Endothelial cell of umbilical vein (primary cell): Measurements from ENCODE around the gene DERA. TPM values are rescaled to one million over a fixed set of nuclear protein-coding genes. Genes with fewer than 3 reads are reported as not detected.

Source experiments
- BruUV-seq: library from RNA; stranded (reverse); fragments of 400-500 nt; replicated peaks from 2 replicates; lab custom pipeline; 2021; lab: Mats Ljungman, UMichigan
- CTCF ChIA-PET: fragments of 300-600, 350-600 bp; sonication (Branson Sonifier 250); formaldehyde crosslinking; loops from one replicate; lab custom pipeline; 2021; ENCODE audit warnings: antibody characterized with exemption, inconsistent platforms; lab: Charles Lee
- POLR2A ChIA-PET: fragments of 300-600, 350-600 bp; sonication (Branson Sonifier 250); formaldehyde crosslinking; loops from one replicate; lab custom pipeline; 2021; ENCODE audit warnings: antibody characterized with exemption, inconsistent platforms; lab: Charles Lee
- DNase-seq: peaks from one replicate; pipeline ENCODE4 v3.0.0-alpha.2; 2011; ENCODE audit warnings: low read depth, low spot score
- FAIRE-seq: peaks from 2 replicates; lab custom pipeline; 2011; peaks lifted over from hg19 to GRCh38; lab: Jason Lieb, UNC
- H2AFZ ChIP-seq: 2 replicates; pipeline ENCODE4 v1.6.0; 2012; ENCODE audit warnings: low read depth, low read length, control low read depth, inconsistent platforms
- H3K27ac ChIP-seq: 2 replicates; pipeline ENCODE4 v1.5.1; 2011; ENCODE audit warnings: low read depth, mild to moderate bottlenecking, control low read depth, low read length, moderate library complexity; ENCODE audit not compliant: insufficient read depth
- H3K27me3 ChIP-seq, 2 experiments: 2 replicates each; pipeline versions ENCODE4 v1.6.0 to v1.6.1; 2011; ENCODE audit warnings: low read length in 2 of 2, mixed read lengths in 1 of 2; ENCODE audit not compliant: control insufficient read depth in 2 of 2, insufficient read depth in 2 of 2
- H3K36me3 ChIP-seq, 2 experiments: 2 replicates in 1 of 2; 3 replicates in 1 of 2; pipeline ENCODE4 v1.5.1; 2011; ENCODE audit warnings: low read length in 2 of 2, mild to moderate bottlenecking in 1 of 2, moderate library complexity in 1 of 2; ENCODE audit not compliant: control insufficient read depth in 2 of 2, insufficient read depth in 2 of 2; ENCODE audit errors: extremely low read depth in 1 of 2
- H3K4me1 ChIP-seq: 3 replicates; pipeline ENCODE4 v1.5.1; 2011; ENCODE audit warnings: mild to moderate bottlenecking, low read length; ENCODE audit not compliant: control insufficient read depth, insufficient read depth; ENCODE audit errors: extremely low read depth
- H3K4me2 ChIP-seq: 2 replicates; pipeline ENCODE4 v1.6.1; 2011; ENCODE audit warnings: low read length, control low read depth, mixed read lengths; ENCODE audit not compliant: insufficient read depth
- H3K4me3 ChIP-seq, 3 experiments: fragments of 200-600 bp in 1 of 3; sonication (generic), shearing (Covaris generic) in 1 of 3; replicated peaks in 1 of 3; 2 replicates each; pipeline ENCODE4 v1.5.1; 2011 to 2016; ENCODE audit warnings: control low read depth in 3 of 3, low read length in 3 of 3, mild to moderate bottlenecking in 2 of 3, inconsistent platforms in 1 of 3, low read depth in 1 of 3, moderate library complexity in 1 of 3; ENCODE audit not compliant: insufficient read depth in 1 of 3
- H3K79me2 ChIP-seq: 2 replicates; pipeline ENCODE4 v1.6.0; 2012; ENCODE audit warnings: low read length, inconsistent platforms; ENCODE audit not compliant: control insufficient read depth, insufficient read depth
- H3K9ac ChIP-seq: replicated peaks from 2 replicates; pipeline ENCODE3; 2011; ENCODE audit warnings: low read length, control low read depth; ENCODE audit not compliant: insufficient read depth; ENCODE audit errors: extremely low read depth
- H3K9me1 ChIP-seq: replicated peaks from 3 replicates; pipeline ENCODE4 v1.6.0; 2011; ENCODE audit warnings: mild to moderate bottlenecking, low read length; ENCODE audit not compliant: control insufficient read depth, insufficient read depth; ENCODE audit errors: extremely low read depth
- H3K9me3 ChIP-seq: replicated peaks from 2 replicates; pipeline ENCODE4 v1.5.1; 2012; ENCODE audit warnings: low read length, inconsistent platforms; ENCODE audit not compliant: control insufficient read depth, insufficient read depth
- H4K20me1 ChIP-seq: replicated peaks from 2 replicates; pipeline ENCODE3; 2011; ENCODE audit warnings: mild to moderate bottlenecking, low read length; ENCODE audit not compliant: control insufficient read depth, insufficient read depth; ENCODE audit errors: extremely low read depth
- CTCF ChIP-seq, 2 donors: IDR thresholded peaks; 1 replicate in 1 of 2; 2 replicates in 1 of 2; pipeline ENCODE4 v1.5.1; 2011; ENCODE audit warnings: low read length in 2 of 2, mild to moderate bottlenecking in 2 of 2, moderate library complexity in 2 of 2, control low read depth in 1 of 2, inconsistent platforms in 1 of 2, low read depth in 1 of 2; ENCODE audit not compliant: insufficient read depth in 1 of 2; ENCODE audit errors: extremely low read depth in 1 of 2
- EZH2 ChIP-seq: IDR thresholded peaks from 2 replicates; pipeline ENCODE4 v1.6.1; 2012; ENCODE audit warnings: borderline replicate concordance, low read depth, mild to moderate bottlenecking, moderate library complexity, low read length, inconsistent platforms; ENCODE audit not compliant: severe bottlenecking
- FOS ChIP-seq: IDR thresholded peaks from 2 replicates; pipeline ENCODE4 v1.6.1; 2011; ENCODE audit warnings: mild to moderate bottlenecking, low read length, moderate library complexity, borderline replicate concordance; ENCODE audit not compliant: insufficient read depth
- GATA2 ChIP-seq: IDR thresholded peaks from 2 replicates; pipeline ENCODE4 v1.7.0; 2011; ENCODE audit warnings: low read depth, mild to moderate bottlenecking, moderate library complexity, mixed read lengths, low read length; ENCODE audit not compliant: insufficient read length, insufficient read depth
- JUN ChIP-seq: IDR thresholded peaks from 2 replicates; pipeline ENCODE4 v1.6.1; 2011; ENCODE audit warnings: borderline replicate concordance, low read depth; ENCODE audit not compliant: insufficient read length, insufficient read depth
- MAX ChIP-seq: IDR thresholded peaks from 2 replicates; pipeline ENCODE4 v1.6.1; 2011; ENCODE audit not compliant: insufficient read depth, insufficient read length
- MYC ChIP-seq: IDR thresholded peaks from one replicate; pipeline ENCODE4 v1.6.1; 2011; ENCODE audit warnings: mild to moderate bottlenecking, low read depth, low read length
- POLR2A ChIP-seq: IDR thresholded peaks from 2 replicates; pipeline ENCODE4 v1.6.1; 2012; ENCODE audit warnings: low read depth, mild to moderate bottlenecking, control low read depth, low read length
- POLR2AphosphoS5 ChIP-seq: IDR thresholded peaks from 2 replicates; pipeline ENCODE4 v1.6.1; 2012; ENCODE audit warnings: low read depth, mild to moderate bottlenecking, control low read depth, low read length, moderate library complexity; ENCODE audit not compliant: insufficient read depth
- dilution Hi-C: fragments of 300-500 bp; cut with MboI; formaldehyde crosslinking; loops from one replicate; pipeline ENCODE4 v1.15.0; 2019; ENCODE audit warnings: low sequenced_read_pairs; ENCODE audit not compliant: extremely low pct_ligation_motif_present
- intact Hi-C: fragments of 100-400 bp; cut with micrococcal nuclease; formaldehyde crosslinking; loops from one replicate; pipeline ENCODE4 v1.10.0; 2022
- polyA plus RNA-seq, 4 experiments: library from polyadenylated mRNA; depleted of rRNA in 3 of 4; stranded (reverse) in 3 of 4; unstranded in 1 of 4; fragments of >200 nt; gene quantifications; 2 replicates each; pipeline versions ENCODE4 v1.2.1 to v1.2.3, GENCODE V29; 2011 to 2012; ENCODE audit warnings: missing spikeins in 1 of 4
- total RNA-seq: library from RNA; stranded (reverse); gene quantifications from 2 replicates; pipeline ENCODE4 v1.2.3, GENCODE V29; 2021

The DERA gene
- total and polyA plus RNA-seq, 2 donors (not counting 3 experiments of a cell fraction or from before 2014, with no cell fraction given) = 19.8 to 41.5 TPM

- Histone ChIP-seq H3K4me3 (no peak overlapping the region), H3K9me1 (no peaks in the 10 kb centered on the region), H3K79me2 (no peaks in the 10 kb centered on the region), H3K4me2 (no peak overlapping the region), H2AFZ (no peak overlapping the region), H3K9me3 (no peaks in the 10 kb centered on the region), H3K36me3 (no peaks in the 10 kb centered on the region), H3K9ac (no peak overlapping the region), H4K20me1 (no peaks in the 10 kb centered on the region), H3K27me3 (no peaks in the 10 kb centered on the region), H3K4me1 (no peaks in the 10 kb centered on the region), H3K27ac (no peak overlapping the region)
- FAIRE-seq (no peak), DNase-seq (no peak)
- no TSS peak for BruUV-seq
- ChIA-PET POLR2A (no interaction called here), CTCF (interaction anchor here (1.1 kb wide), 1 partner anchor 11 kb away, joined by 3 read pairs; no protein-coding TSS in a partner anchor)
- TF ChIP-seq CTCF (IDR thresholded peaks at IDR 0.05; ENCODE audit: extremely low read depth in 1 of 2, insufficient read depth in 1 of 2, low read depth in 1 of 2, low read length in 2 of 2) = no peak
- no peak for TF ChIP-seq POLR2AphosphoS5
- TF ChIP-seq EZH2 = no peak
- TF ChIP-seq MAX = no peak
- no peak for TF ChIP-seq GATA2
- no peak for TF ChIP-seq MYC
- TF ChIP-seq POLR2A = no peak
- TF ChIP-seq JUN = no peak
- no peak for TF ChIP-seq FOS
- intact Hi-C loops = no loop called here
- dilution Hi-C loops = no loop called here
Measured at GRCh38 chr12:16036073-16036472, 124.9 kb downstream of the DERA start.
